GM12878 (cell line): ENCODE data around the gene RAP1GDS1. TPM values are rescaled to one million over a fixed set of nuclear protein-coding genes. Genes with fewer than 3 reads are reported as not detected.

Source experiments
- ATAC-seq: fragments of 200-7000 bp; cut with Tn5 transposase; 3 replicates; pipeline ENCODE4 v1.9.1; 2020; ENCODE audit warnings: mild to moderate bottlenecking, moderate library complexity
- BruUV-seq: library from RNA; stranded (reverse); fragments of 400-500 nt; replicated peaks from 2 replicates; lab custom pipeline; 2021; lab: Mats Ljungman, UMichigan
- CTCF ChIA-PET: fragments of 300-600 bp; sonication (Branson Sonifier 250); formaldehyde crosslinking; extraction: SDS; loops from one replicate; lab custom pipeline; 2021; ENCODE audit warnings: inconsistent platforms; lab: Yijun Ruan, JAX
- POLR2A ChIA-PET: fragments of 350-600 bp; formaldehyde crosslinking; extraction: SDS; loops from one replicate; lab custom pipeline; 2021; ENCODE audit warnings: inconsistent platforms; lab: Charles Lee
- RAD21 ChIA-PET: fragments of 300-600 bp; sonication (Branson Sonifier 250); formaldehyde crosslinking; loops from one replicate; lab custom pipeline; 2023; ENCODE audit warnings: antibody characterized with exemption; ENCODE audit not compliant: unreplicated experiment; lab: Charles Lee
- SMC1A ChIA-PET: fragments of 300-600 bp; sonication (Branson Sonifier 250); formaldehyde crosslinking; loops from one replicate; lab custom pipeline; 2023; ENCODE audit not compliant: unreplicated experiment, uncharacterized antibody; lab: Charles Lee
- DNase-seq: peaks from one replicate; pipeline ENCODE4 v3.0.0-alpha.2; 2011; ENCODE audit warnings: low read depth, low spot score
- FAIRE-seq: peaks from 3 replicates; lab custom pipeline; 2011; peaks lifted over from hg19 to GRCh38; lab: Jason Lieb, UNC
- H2AFZ ChIP-seq: 2 replicates; pipeline ENCODE4 v1.6.0; 2011; ENCODE audit warnings: low read depth, low read length, control low read depth; ENCODE audit not compliant: control insufficient read depth
- H3K27ac ChIP-seq: 2 replicates; pipeline ENCODE4 v1.5.1; 2011; ENCODE audit warnings: control low read depth; ENCODE audit not compliant: control insufficient read depth, insufficient read depth
- H3K27me3 ChIP-seq, 2 experiments: replicated peaks in 1 of 2; 2 replicates each; pipeline versions ENCODE4 v1.6.0 to v1.6.1; 2011; ENCODE audit warnings: low read length in 1 of 2; ENCODE audit not compliant: control insufficient read depth in 2 of 2, insufficient read depth in 2 of 2
- H3K36me3 ChIP-seq, 2 experiments: 2 replicates each; pipeline ENCODE4 v1.5.1; 2011; ENCODE audit warnings: low read length in 1 of 2; ENCODE audit not compliant: control insufficient read depth in 2 of 2, insufficient read depth in 2 of 2
- H3K4me1 ChIP-seq: 2 replicates; pipeline ENCODE4 v1.6.1; 2011; ENCODE audit warnings: mild to moderate bottlenecking, low read length, moderate library complexity, mixed read lengths; ENCODE audit not compliant: control insufficient read depth, insufficient read depth
- H3K4me2 ChIP-seq: 2 replicates; pipeline ENCODE4 v1.6.0; 2011; ENCODE audit warnings: control low read depth; ENCODE audit not compliant: control insufficient read depth, insufficient read depth
- H3K4me3 ChIP-seq: fragments of 200-600 bp; sonication (generic); 2 replicates; pipeline ENCODE4 v1.5.1; 2016
- H3K79me2 ChIP-seq: 2 replicates; pipeline ENCODE4 v1.6.0; 2011; ENCODE audit warnings: low read length; ENCODE audit not compliant: control insufficient read depth, insufficient read depth
- H3K9ac ChIP-seq: 2 replicates; pipeline ENCODE4 v1.8.0; 2011; ENCODE audit warnings: low read length, control low read depth, mixed read lengths; ENCODE audit not compliant: control insufficient read depth, insufficient read depth
- H3K9me3 ChIP-seq: replicated peaks from 3 replicates; pipeline ENCODE4 v1.5.1; 2011; ENCODE audit warnings: mild to moderate bottlenecking, low read length; ENCODE audit not compliant: control insufficient read depth, insufficient read depth
- H4K20me1 ChIP-seq: 2 replicates; pipeline ENCODE4 v1.6.0; 2011; ENCODE audit not compliant: control insufficient read depth, insufficient read depth
- ATF7 ChIP-seq: fragments of 450-650 bp; IDR thresholded peaks from 2 replicates; pipeline ENCODE4 v1.6.1; 2016; ENCODE audit warnings: low read depth, mild to moderate bottlenecking
- FOS ChIP-seq: IDR thresholded peaks from 3 replicates; pipeline ENCODE4 v1.6.1; 2011; ENCODE audit warnings: borderline replicate concordance; ENCODE audit not compliant: insufficient read length; ENCODE audit errors: extremely low read depth
- RUNX3 ChIP-seq: IDR thresholded peaks from 2 replicates; pipeline ENCODE4 v1.6.1; 2012; ENCODE audit warnings: low read length, inconsistent platforms
- WGBS: methylation state at CpG from one replicate; pipeline ENCODE4 v1.1.6; 2016; ENCODE audit warnings: low lambda C conversion rate; ENCODE audit not compliant: insufficient replicate concordance, insufficient coverage; ENCODE audit errors: missing lambda C conversion rate; 5-methylcytosine and 5-hydroxymethylcytosine counted together
- in situ Hi-C: fragments of 300-500 bp; cut with MboI; formaldehyde crosslinking; loops from 9 replicates; pipeline ENCODE4 v1.14.3; 2018; ENCODE audit warnings: mixed read lengths
- intact Hi-C: fragments of 100-400 bp; cut with micrococcal nuclease; formaldehyde crosslinking; loops from one replicate; pipeline ENCODE4 v1.14.2; 2022; ENCODE audit not compliant: unreplicated experiment
- polyA plus RNA-seq, 11 experiments: library from polyadenylated mRNA; depleted of rRNA in 4 of 11; unstranded in 6 of 11; stranded (reverse) in 5 of 11; fragments of >200 nt; fragmentation: Nextera tagmentation in 4 of 11; fragmentation: Illumina TruSeq in 1 of 11; extraction: Ambion mirVana in 4 of 11; extraction: Trizol in 1 of 11; gene quantifications; 1 replicate in 1 of 11; 2 replicates in 10 of 11; pipeline versions ENCODE4 v1.2.1 to v1.2.3, GENCODE V29; 2011 to 2016; ENCODE audit warnings: inconsistent platforms in 2 of 11, missing spikeins in 2 of 11, low read depth in 1 of 11
- total RNA-seq, 4 experiments: library from RNA; depleted of rRNA in 3 of 4; stranded (reverse); fragments of >200 nt in 3 of 4; fragmentation: Illumina TruSeq in 1 of 4; extraction: Trizol in 1 of 4; gene quantifications; 2 replicates each; pipeline versions ENCODE4 v1.2.1 to v1.2.3, GENCODE V29; 2013 to 2021
- TF ChIP-seq, protein P1 (sequence below): fragments of 450-650 bp; IDR thresholded peaks from 2 replicates; pipeline ENCODE4 v1.6.1; 2016; ENCODE audit warnings: mild to moderate bottlenecking
- TF ChIP-seq, protein P2 (sequence below): fragments of 450-650 bp; conservative IDR thresholded peaks from 2 replicates; pipeline ENCODE4 v1.6.1; 2017; ENCODE audit warnings: mild to moderate bottlenecking, moderate library complexity
- TF ChIP-seq, protein P3 (sequence below): fragments of 450-650 bp; formaldehyde crosslinking; IDR thresholded peaks from 2 replicates; pipeline ENCODE4 v1.5.0; 2022; ENCODE audit warnings: mild to moderate bottlenecking, missing genetic modification characterization

RAP1GDS1 gene
- total and polyA plus RNA-seq, 10 of the 15 experiments (the other 5 are each of a cell fraction or from before 2014, with no cell fraction given): 12.0 to 30.5 (median 20.7) TPM

DNA sequence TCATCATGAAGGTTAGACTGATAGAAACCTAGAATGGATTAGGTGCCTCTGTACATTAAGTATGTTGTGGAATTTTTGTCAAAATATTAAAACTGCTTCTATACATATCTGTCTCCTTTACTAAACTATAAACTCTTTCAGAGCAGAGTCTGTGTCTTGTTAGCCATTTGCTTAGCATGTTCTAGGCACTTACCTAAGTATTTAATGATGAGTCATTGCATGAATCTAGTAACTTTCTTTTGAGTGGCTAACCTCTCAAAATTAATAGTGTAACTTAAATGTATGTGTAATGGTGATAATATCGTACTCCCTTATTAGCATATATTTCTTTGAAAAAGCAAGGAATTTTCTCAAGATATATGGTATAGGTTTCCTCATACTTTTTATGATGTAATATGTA, 57.8 kb downstream of the RAP1GDS1 start:
- in situ Hi-C loops: no loop called here
- TF ChIP-seq ATF7: no peak
- TF ChIP-seq, protein P1, sequence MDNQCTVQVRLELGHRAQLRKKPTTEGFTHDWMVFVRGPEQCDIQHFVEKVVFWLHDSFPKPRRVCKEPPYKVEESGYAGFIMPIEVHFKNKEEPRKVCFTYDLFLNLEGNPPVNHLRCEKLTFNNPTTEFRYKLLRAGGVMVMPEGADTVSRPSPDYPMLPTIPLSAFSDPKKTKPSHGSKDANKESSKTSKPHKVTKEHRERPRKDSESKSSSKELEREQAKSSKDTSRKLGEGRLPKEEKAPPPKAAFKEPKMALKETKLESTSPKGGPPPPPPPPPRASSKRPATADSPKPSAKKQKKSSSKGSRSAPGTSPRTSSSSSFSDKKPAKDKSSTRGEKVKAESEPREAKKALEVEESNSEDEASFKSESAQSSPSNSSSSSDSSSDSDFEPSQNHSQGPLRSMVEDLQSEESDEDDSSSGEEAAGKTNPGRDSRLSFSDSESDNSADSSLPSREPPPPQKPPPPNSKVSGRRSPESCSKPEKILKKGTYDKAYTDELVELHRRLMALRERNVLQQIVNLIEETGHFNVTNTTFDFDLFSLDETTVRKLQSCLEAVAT: no peak
- TF ChIP-seq FOS: no peak
- no peak for TF ChIP-seq RUNX3
- TF ChIP-seq, protein P2, sequence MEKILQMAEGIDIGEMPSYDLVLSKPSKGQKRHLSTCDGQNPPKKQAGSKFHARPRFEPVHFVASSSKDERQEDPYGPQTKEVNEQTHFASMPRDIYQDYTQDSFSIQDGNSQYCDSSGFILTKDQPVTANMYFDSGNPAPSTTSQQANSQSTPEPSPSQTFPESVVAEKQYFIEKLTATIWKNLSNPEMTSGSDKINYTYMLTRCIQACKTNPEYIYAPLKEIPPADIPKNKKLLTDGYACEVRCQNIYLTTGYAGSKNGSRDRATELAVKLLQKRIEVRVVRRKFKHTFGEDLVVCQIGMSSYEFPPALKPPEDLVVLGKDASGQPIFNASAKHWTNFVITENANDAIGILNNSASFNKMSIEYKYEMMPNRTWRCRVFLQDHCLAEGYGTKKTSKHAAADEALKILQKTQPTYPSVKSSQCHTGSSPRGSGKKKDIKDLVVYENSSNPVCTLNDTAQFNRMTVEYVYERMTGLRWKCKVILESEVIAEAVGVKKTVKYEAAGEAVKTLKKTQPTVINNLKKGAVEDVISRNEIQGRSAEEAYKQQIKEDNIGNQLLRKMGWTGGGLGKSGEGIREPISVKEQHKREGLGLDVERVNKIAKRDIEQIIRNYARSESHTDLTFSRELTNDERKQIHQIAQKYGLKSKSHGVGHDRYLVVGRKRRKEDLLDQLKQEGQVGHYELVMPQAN: no peak
- TF ChIP-seq, protein P3, sequence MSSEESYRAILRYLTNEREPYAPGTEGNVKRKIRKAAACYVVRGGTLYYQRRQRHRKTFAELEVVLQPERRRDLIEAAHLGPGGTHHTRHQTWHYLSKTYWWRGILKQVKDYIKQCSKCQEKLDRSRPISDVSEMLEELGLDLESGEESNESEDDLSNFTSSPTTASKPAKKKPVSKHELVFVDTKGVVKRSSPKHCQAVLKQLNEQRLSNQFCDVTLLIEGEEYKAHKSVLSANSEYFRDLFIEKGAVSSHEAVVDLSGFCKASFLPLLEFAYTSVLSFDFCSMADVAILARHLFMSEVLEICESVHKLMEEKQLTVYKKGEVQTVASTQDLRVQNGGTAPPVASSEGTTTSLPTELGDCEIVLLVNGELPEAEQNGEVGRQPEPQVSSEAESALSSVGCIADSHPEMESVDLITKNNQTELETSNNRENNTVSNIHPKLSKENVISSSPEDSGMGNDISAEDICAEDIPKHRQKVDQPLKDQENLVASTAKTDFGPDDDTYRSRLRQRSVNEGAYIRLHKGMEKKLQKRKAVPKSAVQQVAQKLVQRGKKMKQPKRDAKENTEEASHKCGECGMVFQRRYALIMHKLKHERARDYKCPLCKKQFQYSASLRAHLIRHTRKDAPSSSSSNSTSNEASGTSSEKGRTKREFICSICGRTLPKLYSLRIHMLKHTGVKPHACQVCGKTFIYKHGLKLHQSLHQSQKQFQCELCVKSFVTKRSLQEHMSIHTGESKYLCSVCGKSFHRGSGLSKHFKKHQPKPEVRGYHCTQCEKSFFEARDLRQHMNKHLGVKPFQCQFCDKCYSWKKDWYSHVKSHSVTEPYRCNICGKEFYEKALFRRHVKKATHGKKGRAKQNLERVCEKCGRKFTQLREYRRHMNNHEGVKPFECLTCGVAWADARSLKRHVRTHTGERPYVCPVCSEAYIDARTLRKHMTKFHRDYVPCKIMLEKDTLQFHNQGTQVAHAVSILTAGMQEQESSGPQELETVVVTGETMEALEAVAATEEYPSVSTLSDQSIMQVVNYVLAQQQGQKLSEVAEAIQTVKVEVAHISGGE (CRISPR knock-in tag): no peak
- TF ChIP-seq, all 136 proteins: peak for 0
- Histone ChIP-seq H3K9me3 (no peaks in the 10 kb centered on the region; the same call in 1 of the 3 replicates), H3K4me3 (no peak overlapping the region), H3K27ac (no peak overlapping the region), H3K79me2 (no peaks in the 10 kb centered on the region), H4K20me1 (no peaks in the 10 kb centered on the region), H3K9ac (no peak overlapping the region), H3K27me3 (no peaks in the 10 kb centered on the region), H3K4me2 (no peak overlapping the region), H2AFZ (no peak overlapping the region), H3K4me1 (no peaks in the 10 kb centered on the region), H3K36me3 (no peaks in the 10 kb centered on the region)
- ATAC-seq: no peak
- no TSS peak for BruUV-seq
- no peak for FAIRE-seq
- CTCF ChIA-PET: no interaction called here
- POLR2A ChIA-PET: no interaction called here
- WGBS: 94% methylated on average over 1 of the region's 1 CpG
- SMC1A ChIA-PET: no interaction called here
- no peak for DNase-seq
- RAD21 ChIA-PET: no interaction called here
- intact Hi-C loops: no loop called here
